CD4-positive, alpha-beta T cell (primary cell): ENCODE data around the gene HDAC9. TPM values are rescaled to one million over a fixed set of nuclear protein-coding genes. Genes with fewer than 3 reads are reported as not detected.

Source experiments
- ATAC-seq: fragments of 200-7000 bp; cut with Tn5 transposase; one replicate; pipeline ENCODE4 v1.10.0; 2022; ENCODE audit warnings: mild to moderate bottlenecking; ENCODE audit not compliant: poor library complexity
- CTCF ChIA-PET: fragments of 350-600 bp; sonication (Branson Sonifier 250); formaldehyde crosslinking; loops from one replicate; lab custom pipeline; 2021; ENCODE audit warnings: antibody characterized with exemption, inconsistent platforms; lab: Charles Lee
- POLR2A ChIA-PET: fragments of 350-600 bp; sonication (Branson Sonifier 250); formaldehyde crosslinking; loops from one replicate; lab custom pipeline; 2021; ENCODE audit warnings: antibody characterized with exemption, inconsistent platforms; lab: Charles Lee
- DNase-seq, 14 experiments: peaks; one replicate each; pipeline ENCODE4 v3.0.0-alpha.2; 2013 to 2020; ENCODE audit warnings: mixed read lengths in 2 of 14
- H3K27ac ChIP-seq, 2 donors: one replicate each; pipeline versions ENCODE4 v1.5.1 to v1.7.0; 2013; ENCODE audit warnings: low read length in 2 of 2, low read depth in 1 of 2, mild to moderate bottlenecking in 1 of 2
- H3K27me3 ChIP-seq, 2 experiments: 1 replicate in 1 of 2; 2 replicates in 1 of 2; pipeline versions ENCODE4 v1.6.1 to v1.7.0; 2013; ENCODE audit warnings: low read length in 2 of 2, control low read depth in 1 of 2, mild to moderate bottlenecking in 1 of 2, moderate library complexity in 1 of 2; ENCODE audit not compliant: insufficient read depth in 2 of 2, control insufficient read depth in 1 of 2
- H3K36me3 ChIP-seq: one replicate; pipeline ENCODE4 v1.6.1; 2013; ENCODE audit warnings: low read length, control low read depth; ENCODE audit not compliant: insufficient read depth
- H3K4me1 ChIP-seq: one replicate; pipeline ENCODE4 v1.6.1; 2013; ENCODE audit warnings: low read length, control low read depth; ENCODE audit not compliant: insufficient read depth
- H3K4me3 ChIP-seq: one replicate; pipeline ENCODE4 v1.5.1; 2013; ENCODE audit warnings: mild to moderate bottlenecking, low read length, moderate library complexity
- H3K9me3 ChIP-seq, 2 experiments: 1 replicate in 1 of 2; 2 replicates in 1 of 2; pipeline versions ENCODE4 v1.6.1 to v1.7.0; 2013; ENCODE audit warnings: low read length in 2 of 2, mild to moderate bottlenecking in 2 of 2, control low read depth in 1 of 2, moderate library complexity in 1 of 2; ENCODE audit not compliant: control insufficient read depth in 1 of 2, insufficient read depth in 1 of 2
- H3K27ac Mint-ChIP-seq: one replicate; pipeline ENCODE4 v1.8.0; 2020; ENCODE audit warnings: mixed read lengths
- H3K27me3 Mint-ChIP-seq: one replicate; pipeline ENCODE4 v1.8.0; 2021; ENCODE audit warnings: mixed read lengths
- H3K36me3 Mint-ChIP-seq: one replicate; pipeline ENCODE4 v1.8.0; 2021; ENCODE audit warnings: low read depth, mixed read lengths
- H3K4me1 Mint-ChIP-seq: one replicate; pipeline ENCODE4 v1.8.0; 2021; ENCODE audit warnings: low read depth, mixed read lengths
- H3K4me3 Mint-ChIP-seq: one replicate; pipeline ENCODE4 v1.8.0; 2020; ENCODE audit warnings: mild to moderate bottlenecking, mixed read lengths
- H3K9me3 Mint-ChIP-seq: one replicate; pipeline ENCODE4 v1.8.0; 2020; ENCODE audit warnings: mixed read lengths
- CTCF ChIP-seq: fragments of 200-600 bp; IDR thresholded peaks from one replicate; pipeline ENCODE4 v1.8.0; 2022; ENCODE audit warnings: antibody characterized with exemption, mild to moderate bottlenecking
- intact Hi-C, 2 experiments: fragments of 100-400 bp; cut with DNase I in 1 of 2; cut with micrococcal nuclease in 1 of 2; formaldehyde crosslinking; loops; one replicate each; pipeline versions ENCODE4 v1.15.1 to v1.9.0; 2023 to 2025; cut with DNase I, micrococcal nuclease
- total RNA-seq, 174 experiments: library from RNA in 2 of 174; stranded (reverse) in 2 of 174; gene quantifications; one replicate each; pipeline ENCODE4 v1.2.3 and lab custom pipeline; 2021 to 2026

The HDAC9 gene
- total RNA-seq, 2 experiments from 2014 or later = 0.73 to 1.2 TPM

GRCh38 chr7:18497082-18497481, 1.5 kb downstream of the HDAC9 start:
- H3K4me1 Mint-ChIP-seq = peaks cover 6% of the 10 kb centered on the region
- no peaks in the 10 kb centered on the region for H3K36me3 Mint-ChIP-seq
- intact Hi-C loops = no loop called here
- CTCF ChIA-PET = no interaction called here
- peaks cover 12% of the 10 kb centered on the region for H3K27me3 Mint-ChIP-seq
- no peak for TF ChIP-seq CTCF
- Histone ChIP-seq H3K27ac (no peak overlapping the region), H3K4me1 (no peaks in the 10 kb centered on the region), H3K9me3 (no peaks in the 10 kb centered on the region), H3K36me3 (no peaks in the 10 kb centered on the region), H3K27me3 (no peaks in the 10 kb centered on the region), H3K4me3 (no peak overlapping the region)
- ATAC-seq (no peak), DNase-seq (no peak)
- POLR2A ChIA-PET = no interaction called here
- no peak overlapping the region for H3K4me3 Mint-ChIP-seq
- H3K27ac Mint-ChIP-seq = no peak overlapping the region
- H3K9me3 Mint-ChIP-seq = no peaks in the 10 kb centered on the region

- no peak for DNase-seq
- no peak for TF ChIP-seq CTCF
- POLR2A ChIA-PET = interaction anchor here (0.6 kb wide), 1 partner anchor 825 kb away, joined by 3 read pairs; no protein-coding TSS in a partner anchor
- intact Hi-C loops = no loop called here
- ATAC-seq = no peak
- Mint-ChIP-seq H3K4me1 (peaks cover 6% of the 10 kb centered on the region), H3K9me3 (no peaks in the 10 kb centered on the region), H3K4me3 (no peak overlapping the region), H3K27me3 (peaks cover 12% of the 10 kb centered on the region), H3K36me3 (no peaks in the 10 kb centered on the region), H3K27ac (no peak overlapping the region)
- no peak overlapping the region for H3K27ac ChIP-seq
- no peak overlapping the region for H3K4me3 ChIP-seq
- CTCF ChIA-PET = no interaction called here
- no peaks in the 10 kb centered on the region for H3K4me1 ChIP-seq
- H3K9me3 ChIP-seq = no peaks in the 10 kb centered on the region
- H3K27me3 ChIP-seq = no peaks in the 10 kb centered on the region
- H3K36me3 ChIP-seq = no peaks in the 10 kb centered on the region
Measured at GRCh38 chr7:18497800-18498199, 2.3 kb downstream of the HDAC9 start.

- Mint-ChIP-seq H3K27ac (no peak overlapping the region), H3K9me3 (no peaks in the 10 kb centered on the region), H3K36me3 (no peaks in the 10 kb centered on the region), H3K27me3 (peaks cover 12% of the 10 kb centered on the region), H3K4me3 (no peak overlapping the region), H3K4me1 (peaks cover 6% of the 10 kb centered on the region)
- Histone ChIP-seq H3K4me3 (no peak overlapping the region), H3K9me3 (no peaks in the 10 kb centered on the region), H3K27ac (no peak overlapping the region), H3K36me3 (no peaks in the 10 kb centered on the region), H3K27me3 (no peaks in the 10 kb centered on the region), H3K4me1 (no peaks in the 10 kb centered on the region)
- ChIA-PET POLR2A (no interaction called here), CTCF (no interaction called here)
- ATAC-seq (no peak), DNase-seq (no peak)
- TF ChIP-seq CTCF = no peak
- intact Hi-C loops = no loop called here
Measured at GRCh38 chr7:18498341-18498740, 2.8 kb downstream of the HDAC9 start.
